ENCODE results near the gene PRR15L.
"Not testable (repeated sequence)": the region's sequence is repeated elsewhere in the genome, so short reads cannot be mapped to it uniquely, and the experiment has no call there.

PRR15L gene

GRCh38 chr17:47929218-47930000 lies 28.3 kb downstream of the PRR15L start:
- no peak for DNase-seq

GRCh38 chr17:47928415-47928814 lies 29.3 kb downstream of the PRR15L start:
- DNase-seq: no peak

GRCh38 chr17:47927821-47928400 lies 29.8 kb downstream of the PRR15L start:
- DNase-seq: no peak

GRCh38 chr17:47925678-47925988 lies 32.0 kb downstream of the PRR15L start:
- no peak for DNase-seq

GRCh38 chr17:47924785-47925677 lies 32.7 kb downstream of the PRR15L start:
- DNase-seq: no peak

GRCh38 chr17:47919889-47920288 lies 37.8 kb downstream of the PRR15L start:
- DNase-seq: not testable (repeated sequence)

GRCh38 chr17:47918991-47919390 lies 38.7 kb downstream of the PRR15L start:
- no peak for DNase-seq

GRCh38 chr17:47918006-47918405 lies 39.7 kb downstream of the PRR15L start:
- no peak for DNase-seq

- no peak for DNase-seq
Observed at GRCh38 chr17:47917581-47917980, 40.1 kb downstream of the PRR15L start.

GRCh38 chr17:47916489-47917208 lies 41.0 kb downstream of the PRR15L start:
- no peak for DNase-seq

- no peak for DNase-seq
Observed at GRCh38 chr17:47915776-47916398, 41.8 kb downstream of the PRR15L start.

- no peak for DNase-seq
Observed at GRCh38 chr17:47914306-47914948, 43.3 kb downstream of the PRR15L start.

- no peak for DNase-seq
Observed at GRCh38 chr17:47913050-47913449, 44.6 kb downstream of the PRR15L start.

GRCh38 chr17:47907932-47908562 lies 49.6 kb downstream of the PRR15L start:
- no peak for DNase-seq

- no peak for DNase-seq
Observed at GRCh38 chr17:47906443-47906842, 51.2 kb downstream of the PRR15L start.

GRCh38 chr17:47905221-47905733 lies 52.4 kb downstream of the PRR15L start:
- no peak for DNase-seq

- no peak for DNase-seq
Observed at GRCh38 chr17:47902039-47902744, 55.5 kb downstream of the PRR15L start.
